ENCODE measurements around the gene CFAP58. TPM values are rescaled to one million over a fixed set of nuclear protein-coding genes. Genes with fewer than 3 reads are reported as not detected.

CFAP58 gene
- total and polyA plus RNA-seq, 7 experiments from 2014 or later: 0.17 TPM; not detected in 6

- intact Hi-C loops (cut with micrococcal nuclease): loop anchor here (2.0 to 5.0 kb wide), 4 partner anchors 20 to 411 kb away; partner anchors contain the start of genes GSTO2 (in 1 of the 2), SFR1 (in 1 of the 2) and STN1 (in 1 of the 2)
- ChIA-PET CTCF (interaction anchor here (0.6 to 2.7 kb wide), 5 partner anchors 10 to 54 kb away, joined by 3 to 15 read pairs (median 9); partner anchors contain the start of gene ITPRIP), POLR2A (interaction anchor here (0.9 to 5.9 kb wide), 6 partner anchors 9 to 206 kb away, joined by 3 to 60 read pairs (median 6); partner anchors contain the start of genes ITPRIP and SFR1)
- Mint-ChIP-seq H3K9me3 (peaks cover 0 to 4% (median 0%) of the 10 kb centered on the region in 11 donors), H3K27me3 (no peaks in the 10 kb centered on the region), H3K27ac (peak overlapping the region; percentile 87 to 97 (median 94)), H3K4me3 (peak overlapping the region; percentile 76 to 93 (median 86)), H3K36me3 (peaks cover 0 to 20% (median 4%) of the 10 kb centered on the region in 5 donors), H3K4me1 (peaks cover 81 to 100% (median 99%) of the 10 kb centered on the region in 7 donors)
- no peak for DNase-seq
- H3K27me3 ChIP-seq (ENCODE audit: control insufficient read depth in 2 of 2, insufficient read depth in 2 of 2, low read length in 2 of 2): no peaks in the 10 kb centered on the region
- peak overlapping the region; percentile 78 for H3K27ac ChIP-seq (ENCODE audit: low read depth, low read length)
- H3K4me1 ChIP-seq (ENCODE audit: control insufficient read depth in 2 of 2, insufficient read depth in 2 of 2, low read length in 2 of 2): peaks cover 65 to 97% of the 10 kb centered on the region in 2 donors
- H3K4me3 ChIP-seq (ENCODE audit: low read length): peak overlapping the region; percentile 51
- H3K9me3 ChIP-seq (ENCODE audit: control insufficient read depth in 2 of 3, low read length in 3 of 3): no peaks in the 10 kb centered on the region
- no peak for ATAC-seq
- H3K36me3 ChIP-seq (ENCODE audit: control insufficient read depth in 2 of 3, insufficient read depth in 3 of 3, low read length in 3 of 3): no peaks in the 10 kb centered on the region
Observed at GRCh38 chr10:104328646-104328895, 25.1 kb upstream of the CFAP58 start.

- DNase-seq (peak in 8 of 9 donors; percentile 71 to 95 (median 80)), ATAC-seq (peak; percentile 64)
- ChIA-PET POLR2A (interaction anchor here (1.0 to 5.9 kb wide), 5 partner anchors 9 to 207 kb away, joined by 3 to 60 read pairs (median 8); partner anchors contain the start of genes ITPRIP and SFR1), CTCF (interaction anchor here (0.7 to 2.7 kb wide), 5 partner anchors 8 to 37 kb away, joined by 3 to 15 read pairs (median 9); partner anchors contain the start of gene ITPRIP)
- Histone ChIP-seq H3K36me3 (ENCODE audit: control insufficient read depth in 2 of 3, insufficient read depth in 3 of 3, low read length in 3 of 3) (no peaks in the 10 kb centered on the region), H3K27ac (ENCODE audit: low read depth, low read length) (peak overlapping the region; percentile 78), H3K9me3 (ENCODE audit: control insufficient read depth in 2 of 3, low read length in 3 of 3) (no peaks in the 10 kb centered on the region), H3K27me3 (ENCODE audit: control insufficient read depth in 2 of 2, insufficient read depth in 2 of 2, low read length in 2 of 2) (no peaks in the 10 kb centered on the region), H3K4me1 (ENCODE audit: control insufficient read depth in 2 of 2, insufficient read depth in 2 of 2, low read length in 2 of 2) (peaks cover 64 to 97% of the 10 kb centered on the region in 2 donors), H3K4me3 (ENCODE audit: low read length) (peak overlapping the region; percentile 51)
- Mint-ChIP-seq H3K4me3 (peak overlapping the region; percentile 76 to 93 (median 86)), H3K9me3 (peaks cover 0 to 4% (median 0%) of the 10 kb centered on the region in 11 donors), H3K27ac (peak overlapping the region; percentile 87 to 97 (median 94)), H3K4me1 (peaks cover 80 to 100% (median 99%) of the 10 kb centered on the region in 7 donors), H3K27me3 (no peaks in the 10 kb centered on the region), H3K36me3 (peaks cover 0 to 17% (median 4%) of the 10 kb centered on the region in 5 donors)
- intact Hi-C loops (cut with micrococcal nuclease): loop anchor here (1.0 to 5.0 kb wide), 7 partner anchors 9 to 412 kb away; partner anchors contain the start of genes ITPRIP (in 2 of the 2), GSTO2 (in 1 of the 2), SFR1 (in 1 of the 2) and STN1 (in 1 of the 2)
Observed at GRCh38 chr10:104328896-104329710, 24.5 kb upstream of the CFAP58 start.

GRCh38 chr10:104329735-104330134, 23.9 kb upstream of the CFAP58 start:
- Histone ChIP-seq H3K4me3 (ENCODE audit: low read length) (peak overlapping the region; percentile 51), H3K9me3 (ENCODE audit: control insufficient read depth in 2 of 3, low read length in 3 of 3) (no peaks in the 10 kb centered on the region), H3K27me3 (ENCODE audit: control insufficient read depth in 2 of 2, insufficient read depth in 2 of 2, low read length in 2 of 2) (no peaks in the 10 kb centered on the region), H3K36me3 (ENCODE audit: control insufficient read depth in 2 of 3, insufficient read depth in 3 of 3, low read length in 3 of 3) (no peaks in the 10 kb centered on the region), H3K27ac (ENCODE audit: low read depth, low read length) (peak overlapping the region; percentile 78), H3K4me1 (ENCODE audit: control insufficient read depth in 2 of 2, insufficient read depth in 2 of 2, low read length in 2 of 2) (peaks cover 58 to 97% of the 10 kb centered on the region in 2 donors)
- peaks cover 80 to 100% (median 99%) of the 10 kb centered on the region in 7 donors for H3K4me1 Mint-ChIP-seq
- POLR2A ChIA-PET: interaction anchor here (1.1 to 5.9 kb wide), 6 partner anchors 8 to 30 kb away, joined by 3 to 60 read pairs (median 10); partner anchors contain the start of gene ITPRIP
- H3K27me3 Mint-ChIP-seq: no peaks in the 10 kb centered on the region
- peaks cover 0 to 17% (median 4%) of the 10 kb centered on the region in 5 donors for H3K36me3 Mint-ChIP-seq
- no peak for ATAC-seq
- peak overlapping the region; percentile 87 to 97 (median 94) for H3K27ac Mint-ChIP-seq
- peaks cover 0 to 4% (median 0%) of the 10 kb centered on the region in 11 donors for H3K9me3 Mint-ChIP-seq
- peak overlapping the region; percentile 76 to 93 (median 86) for H3K4me3 Mint-ChIP-seq
- no peak for DNase-seq
- intact Hi-C loops (cut with micrococcal nuclease): loop anchor here (1.0 to 5.0 kb wide), 7 partner anchors 9 to 412 kb away; partner anchors contain the start of genes ITPRIP (in 2 of the 2), GSTO2 (in 1 of the 2), SFR1 (in 1 of the 2) and STN1 (in 1 of the 2)
- CTCF ChIA-PET: interaction anchor here (0.7 to 2.7 kb wide), 3 partner anchors 9 to 23 kb away, joined by 3 to 15 read pairs (median 9); no protein-coding TSS in a partner anchor

- peak overlapping the region; percentile 87 to 97 (median 94) for H3K27ac Mint-ChIP-seq
- Histone ChIP-seq H3K36me3 (ENCODE audit: control insufficient read depth in 2 of 3, insufficient read depth in 3 of 3, low read length in 3 of 3) (no peaks in the 10 kb centered on the region), H3K4me1 (ENCODE audit: control insufficient read depth in 2 of 2, insufficient read depth in 2 of 2, low read length in 2 of 2) (peaks cover 58 to 96% of the 10 kb centered on the region in 2 donors), H3K27me3 (ENCODE audit: control insufficient read depth in 2 of 2, insufficient read depth in 2 of 2, low read length in 2 of 2) (no peaks in the 10 kb centered on the region), H3K4me3 (ENCODE audit: low read length) (no peak overlapping the region), H3K9me3 (ENCODE audit: control insufficient read depth in 2 of 3, low read length in 3 of 3) (no peaks in the 10 kb centered on the region), H3K27ac (ENCODE audit: low read depth, low read length) (peak overlapping the region; percentile 78)
- H3K4me1 Mint-ChIP-seq: peaks cover 80 to 100% (median 99%) of the 10 kb centered on the region in 7 donors
- DNase-seq (no peak), ATAC-seq (no peak)
- ChIA-PET POLR2A (interaction anchor here (0.8 to 5.9 kb wide), 7 partner anchors 7 to 31 kb away, joined by 3 to 60 read pairs (median 8); partner anchors contain the start of genes CFAP58 and ITPRIP), CTCF (interaction anchor here (0.8 to 2.7 kb wide), 3 partner anchors 21 to 24 kb away, joined by 3 to 15 read pairs (median 9); no protein-coding TSS in a partner anchor)
- peak overlapping the region in 9 of 10 donors; percentile 35 to 93 (median 82) for H3K4me3 Mint-ChIP-seq
- H3K27me3 Mint-ChIP-seq: no peaks in the 10 kb centered on the region
- H3K36me3 Mint-ChIP-seq: peaks cover 0 to 14% (median under 1%) of the 10 kb centered on the region in 5 donors
- peaks cover 0 to 4% (median 0%) of the 10 kb centered on the region in 11 donors for H3K9me3 Mint-ChIP-seq
- intact Hi-C loops (cut with micrococcal nuclease): no loop called here
Observed at GRCh38 chr10:104330168-104331110, 23.2 kb upstream of the CFAP58 start.

GRCh38 chr10:104331208-104331838, 22.3 kb upstream of the CFAP58 start:
- no peaks in the 10 kb centered on the region for H3K27me3 Mint-ChIP-seq
- Histone ChIP-seq H3K27ac (ENCODE audit: low read depth, low read length) (peak overlapping the region; percentile 94), H3K4me3 (ENCODE audit: low read length) (no peak overlapping the region), H3K4me1 (ENCODE audit: control insufficient read depth in 2 of 2, insufficient read depth in 2 of 2, low read length in 2 of 2) (peaks cover 59 to 96% of the 10 kb centered on the region in 2 donors), H3K9me3 (ENCODE audit: control insufficient read depth in 2 of 3, low read length in 3 of 3) (no peaks in the 10 kb centered on the region), H3K36me3 (ENCODE audit: control insufficient read depth in 2 of 3, insufficient read depth in 3 of 3, low read length in 3 of 3) (no peaks in the 10 kb centered on the region), H3K27me3 (ENCODE audit: control insufficient read depth in 2 of 2, insufficient read depth in 2 of 2, low read length in 2 of 2) (no peaks in the 10 kb centered on the region)
- peaks cover 0 to 4% (median 0%) of the 10 kb centered on the region in 11 donors for H3K9me3 Mint-ChIP-seq
- peaks cover 76 to 100% (median 98%) of the 10 kb centered on the region in 7 donors for H3K4me1 Mint-ChIP-seq
- peak overlapping the region in 7 of 10 donors; percentile 43 to 93 (median 82) for H3K4me3 Mint-ChIP-seq
- ChIA-PET POLR2A (interaction anchor here (0.8 to 5.9 kb wide), 3 partner anchors 10 to 25 kb away, joined by 3 to 44 read pairs (median 12); partner anchors contain the start of gene CFAP58), CTCF (interaction anchor here (0.8 kb wide), 1 partner anchor 24 kb away, joined by 3 read pairs; no protein-coding TSS in a partner anchor)
- DNase-seq (no peak), ATAC-seq (no peak)
- H3K27ac Mint-ChIP-seq: peak overlapping the region; percentile 5 to 97 (median 95)
- peaks cover 0 to 13% (median 0%) of the 10 kb centered on the region in 5 donors for H3K36me3 Mint-ChIP-seq
- intact Hi-C loops (cut with micrococcal nuclease): no loop called here

Data from naive thymus-derived CD4-positive, alpha-beta T cell (primary cell).